T-helper 1 cell (primary cell): ENCODE measurements around the gene KDM4B.

Experiments used
- DNase-seq, 5 donors: peaks; one replicate each; pipeline ENCODE4 v3.0.0-alpha.2; 2012 to 2020

The KDM4B gene

GRCh38 chr19:5016781-5017180, 47.9 kb downstream of the KDM4B start:
- no peak for DNase-seq

- no peak for DNase-seq
Observed at GRCh38 chr19:5017235-5017634, 48.3 kb downstream of the KDM4B start.

DNA sequence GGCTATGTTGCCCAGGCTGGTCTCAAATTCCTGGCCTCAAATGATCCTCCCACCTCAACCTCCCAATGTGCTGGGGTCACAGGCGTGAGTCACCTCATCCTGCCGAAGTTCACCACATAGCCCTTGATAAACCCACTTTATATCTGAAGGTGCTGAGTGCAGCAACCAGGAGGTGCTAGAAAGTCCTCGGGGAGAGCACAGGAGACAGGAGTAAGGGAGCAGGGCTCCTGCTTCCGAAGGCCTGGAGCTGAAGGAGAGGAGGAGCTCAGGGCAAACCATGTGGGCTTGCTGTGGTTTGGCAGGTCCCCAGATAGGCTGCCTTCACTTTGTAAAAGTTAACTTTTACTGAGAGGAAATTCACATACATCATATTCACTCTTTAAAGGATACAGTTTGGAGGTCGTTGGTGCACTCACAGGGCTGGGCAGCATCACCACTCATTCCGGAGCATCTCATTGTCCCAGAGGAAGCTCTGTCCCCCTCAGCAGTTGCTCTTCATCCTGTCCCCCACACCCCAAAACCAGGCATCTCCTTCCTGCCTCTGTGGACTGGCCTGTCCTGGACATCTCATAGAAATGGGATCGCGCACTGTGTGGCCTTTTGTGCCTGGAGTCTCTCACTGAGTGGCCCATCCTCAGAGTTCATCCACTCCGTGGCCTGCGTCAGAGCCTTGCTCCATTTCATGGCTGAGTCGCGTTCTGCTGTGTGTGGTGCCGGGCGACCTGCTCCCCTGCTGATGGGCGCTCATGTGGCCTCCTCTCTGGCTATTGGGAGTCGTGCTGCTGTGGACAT, 49.5 kb downstream of the KDM4B start:
- no peak for DNase-seq

- no peak for DNase-seq
Observed at GRCh38 chr19:5020368-5020767, 51.5 kb downstream of the KDM4B start.

DNA sequence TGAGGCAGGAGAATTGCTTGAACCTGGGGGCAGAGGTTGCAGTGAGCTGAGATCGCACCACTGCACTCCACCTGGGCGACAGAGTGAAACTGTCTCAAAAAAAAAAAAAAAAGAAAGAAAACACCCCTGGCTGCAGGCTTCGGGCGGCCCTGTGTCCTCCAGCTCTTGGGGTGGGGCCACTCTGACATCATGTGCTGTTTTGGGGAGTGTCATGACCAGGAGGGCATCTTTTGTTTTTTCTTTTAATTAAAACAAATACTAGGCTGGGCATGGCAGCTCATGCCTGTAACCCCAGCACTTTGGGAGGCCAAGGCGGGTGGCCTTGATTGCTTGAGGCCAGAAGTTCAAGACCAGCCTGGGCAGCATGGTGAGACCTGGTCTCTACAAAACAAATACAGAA, 52.1 kb downstream of the KDM4B start:
- DNase-seq = no peak

DNA sequence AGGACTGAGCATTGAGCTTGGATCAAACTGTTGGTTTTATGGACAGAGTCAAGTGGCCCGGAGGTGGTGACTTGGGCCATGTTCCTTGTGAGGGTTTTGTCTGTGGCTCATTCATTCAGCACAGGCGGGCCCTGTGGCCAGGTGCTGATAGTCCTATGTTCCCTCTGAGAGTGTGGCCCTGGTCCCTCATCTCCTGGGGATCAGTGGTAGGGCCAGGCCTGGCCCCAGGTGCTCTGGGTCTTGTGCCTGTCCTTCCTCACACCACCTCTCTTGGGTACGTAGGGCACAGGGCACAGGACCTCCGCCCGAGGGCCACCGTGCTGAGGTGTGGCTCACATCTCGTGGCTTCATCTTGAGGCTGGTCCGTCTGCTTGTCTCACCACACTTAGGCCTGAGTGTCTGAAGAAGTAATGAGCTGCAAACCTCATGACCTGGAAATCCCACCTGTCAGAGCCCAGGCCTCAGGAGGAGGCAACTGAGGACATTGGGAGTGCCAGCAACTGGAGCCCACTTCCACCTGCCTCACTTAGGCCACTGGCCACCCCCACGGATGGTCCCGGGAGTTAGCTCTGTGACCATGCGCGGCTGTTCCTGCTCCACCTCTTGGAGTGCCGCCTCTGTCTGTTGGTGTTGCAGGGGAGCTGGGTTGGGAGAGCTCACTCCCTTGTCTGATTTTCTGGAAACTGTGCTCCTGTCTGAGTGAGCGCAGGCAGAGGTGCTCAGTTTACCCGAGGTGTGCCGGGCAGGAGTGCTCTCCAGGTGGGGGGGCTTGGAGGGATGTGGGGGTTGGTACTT, 53.4 kb downstream of the KDM4B start:
- no peak for DNase-seq

- DNase-seq = no peak
Observed at GRCh38 chr19:5023128-5023571, 54.2 kb downstream of the KDM4B start.

DNA sequence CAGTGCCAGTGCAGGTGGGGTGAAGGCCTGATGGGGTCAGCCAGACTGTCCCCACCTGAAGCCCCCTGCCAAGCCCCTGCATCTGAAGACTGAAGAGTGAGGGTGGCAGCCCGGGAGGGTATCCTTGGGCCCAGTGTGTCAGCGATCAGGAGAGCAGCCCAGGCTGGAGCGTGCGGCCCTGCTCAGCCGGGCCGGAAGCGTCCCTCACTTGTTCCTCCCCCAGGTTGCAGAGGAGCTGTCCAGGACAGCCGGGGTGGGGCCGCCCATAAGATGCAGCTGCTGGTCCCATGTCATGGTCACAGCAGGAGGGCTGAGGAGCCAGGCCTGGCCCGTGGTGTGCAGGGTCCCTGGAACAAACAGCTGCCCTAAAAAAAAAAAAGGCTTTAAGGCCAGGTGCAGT, 55.4 kb downstream of the KDM4B start:
- DNase-seq = no peak

- no peak for DNase-seq
Observed at GRCh38 chr19:5025027-5025426, 56.1 kb downstream of the KDM4B start.

GRCh38 chr19:5026706-5027273, 57.9 kb downstream of the KDM4B start:
- DNase-seq = no peak

DNA sequence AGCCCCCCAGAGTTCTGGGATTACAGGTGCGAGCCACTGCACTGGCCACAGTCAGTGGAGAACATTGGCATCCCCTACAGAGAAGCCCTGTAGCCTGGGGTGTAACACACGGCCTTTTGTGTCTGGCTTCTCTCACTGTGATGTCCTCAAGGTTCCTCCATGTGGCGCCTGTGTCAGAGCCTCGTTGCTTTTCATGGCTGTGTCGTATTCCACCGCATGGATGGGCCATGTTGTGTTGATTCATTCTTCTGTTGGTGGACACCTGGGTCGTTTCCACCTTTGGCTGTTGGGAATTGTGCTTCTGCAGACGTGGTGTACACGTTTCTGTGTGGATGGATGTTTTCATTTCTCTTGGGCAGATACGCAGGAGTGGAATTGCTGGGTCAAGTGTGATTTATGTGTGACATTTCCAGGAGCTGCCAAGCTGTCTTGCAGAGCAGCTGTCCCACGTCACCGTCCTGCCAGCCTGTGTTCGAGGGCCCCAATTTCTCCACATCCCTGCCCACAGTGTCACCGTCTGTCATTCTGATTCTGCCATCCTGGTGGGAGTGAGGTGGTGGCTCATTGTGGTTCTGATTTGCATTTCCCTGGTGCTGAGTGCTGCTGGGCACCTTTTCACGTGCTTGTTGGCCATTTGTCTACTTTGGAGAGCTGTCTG, 59.4 kb downstream of the KDM4B start:
- no peak for DNase-seq

DNA sequence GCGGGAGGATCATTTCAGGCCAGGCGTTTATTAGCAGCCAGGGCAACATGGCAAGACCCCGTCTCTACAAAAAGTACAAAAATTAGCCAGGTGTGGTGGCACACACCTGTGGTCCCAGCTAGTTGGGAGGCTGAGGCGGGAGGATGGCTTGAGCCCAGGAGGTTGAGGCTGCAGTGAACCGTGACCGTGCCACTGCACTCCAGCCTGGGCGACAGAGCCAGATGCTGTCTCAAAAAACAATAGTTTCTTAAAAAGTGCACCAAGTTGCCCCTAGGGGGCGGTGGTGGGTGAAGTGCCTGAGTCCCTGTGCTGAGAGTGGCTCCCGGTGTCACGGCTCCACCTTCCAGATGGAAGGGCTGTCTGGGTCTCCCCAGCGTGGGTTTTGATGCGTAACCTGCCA, 60.7 kb downstream of the KDM4B start:
- peak; percentile 30 to 54 (median 45) for DNase-seq

- DNase-seq = no peak
Observed at GRCh38 chr19:5030136-5030820, 61.4 kb downstream of the KDM4B start.

- no peak for DNase-seq
Observed at GRCh38 chr19:5030822-5031221, 61.9 kb downstream of the KDM4B start.

DNA sequence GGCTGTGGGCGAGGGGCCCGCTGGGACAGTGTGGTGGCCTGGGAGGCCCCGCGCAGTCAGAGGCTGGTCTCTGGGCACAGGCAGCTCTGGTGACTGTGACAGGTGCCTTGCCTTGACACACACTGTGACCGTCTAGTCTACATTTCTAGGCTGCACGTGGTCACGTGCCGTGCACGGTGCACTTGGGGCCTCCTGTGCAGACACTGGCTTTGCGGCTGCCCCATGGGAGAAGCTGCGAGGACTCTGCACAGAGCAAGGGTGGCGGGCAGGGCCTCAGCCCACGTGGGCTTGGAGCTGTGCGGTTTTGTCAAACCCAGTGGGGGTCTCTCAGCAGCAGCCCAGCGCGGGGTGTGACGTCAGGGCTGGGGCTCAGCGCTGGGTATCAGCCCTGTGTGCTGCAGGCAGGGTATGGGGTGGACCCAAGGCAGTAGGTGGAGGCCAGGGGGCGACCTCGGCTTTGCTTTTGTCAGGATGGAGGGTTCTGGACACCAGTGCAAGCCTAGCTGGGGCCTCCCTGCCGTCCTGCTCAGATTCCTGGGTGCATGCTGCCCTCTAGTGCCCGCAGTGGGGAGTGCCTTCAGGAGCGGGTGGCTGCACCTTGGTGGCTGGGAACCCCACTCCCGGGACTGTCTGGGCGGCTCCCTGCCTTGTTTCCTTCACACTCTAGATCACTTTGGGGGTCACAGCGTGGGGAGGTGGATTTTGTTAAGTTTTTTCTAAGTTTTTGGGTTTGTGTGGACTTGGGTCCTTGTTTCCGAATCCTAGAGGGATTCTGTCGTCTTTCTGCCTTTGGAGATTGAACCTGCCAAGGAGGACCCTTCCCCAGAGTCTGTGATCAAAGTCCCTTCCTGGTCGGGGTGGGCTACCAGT, 62.6 kb downstream of the KDM4B start:
- DNase-seq = peak; percentile 47 to 76 (median 64)

GRCh38 chr19:5032101-5032967, 63.4 kb downstream of the KDM4B start:
- no peak for DNase-seq

GRCh38 chr19:5035105-5035761, 66.3 kb downstream of the KDM4B start:
- DNase-seq = no peak

GRCh38 chr19:5035793-5036697, 67.1 kb downstream of the KDM4B start:
- DNase-seq = no peak
